Uterus (tissue), 2 donors: Measurements from ENCODE around the gene RTL1.

Experiments
- POLR2A ChIP-seq, 2 donors: fragments of 450-650 bp; IDR thresholded peaks; one replicate each; pipeline ENCODE4 v1.6.1; 2016; ENCODE audit warnings: antibody characterized with exemption in 2 of 2, mild to moderate bottlenecking in 1 of 2, moderate library complexity in 1 of 2
- TF ChIP-seq, protein P1 (sequence below), 4 experiments: fragments of 200-600 bp in 2 of 4; fragments of 450-650 bp in 2 of 4; sonication (generic) in 2 of 4; IDR thresholded peaks; one replicate each; pipeline ENCODE4 v1.5.1; 2016 to 2019; ENCODE audit warnings: antibody characterized with exemption in 4 of 4, mild to moderate bottlenecking in 2 of 4, moderate library complexity in 1 of 4

DNA sequence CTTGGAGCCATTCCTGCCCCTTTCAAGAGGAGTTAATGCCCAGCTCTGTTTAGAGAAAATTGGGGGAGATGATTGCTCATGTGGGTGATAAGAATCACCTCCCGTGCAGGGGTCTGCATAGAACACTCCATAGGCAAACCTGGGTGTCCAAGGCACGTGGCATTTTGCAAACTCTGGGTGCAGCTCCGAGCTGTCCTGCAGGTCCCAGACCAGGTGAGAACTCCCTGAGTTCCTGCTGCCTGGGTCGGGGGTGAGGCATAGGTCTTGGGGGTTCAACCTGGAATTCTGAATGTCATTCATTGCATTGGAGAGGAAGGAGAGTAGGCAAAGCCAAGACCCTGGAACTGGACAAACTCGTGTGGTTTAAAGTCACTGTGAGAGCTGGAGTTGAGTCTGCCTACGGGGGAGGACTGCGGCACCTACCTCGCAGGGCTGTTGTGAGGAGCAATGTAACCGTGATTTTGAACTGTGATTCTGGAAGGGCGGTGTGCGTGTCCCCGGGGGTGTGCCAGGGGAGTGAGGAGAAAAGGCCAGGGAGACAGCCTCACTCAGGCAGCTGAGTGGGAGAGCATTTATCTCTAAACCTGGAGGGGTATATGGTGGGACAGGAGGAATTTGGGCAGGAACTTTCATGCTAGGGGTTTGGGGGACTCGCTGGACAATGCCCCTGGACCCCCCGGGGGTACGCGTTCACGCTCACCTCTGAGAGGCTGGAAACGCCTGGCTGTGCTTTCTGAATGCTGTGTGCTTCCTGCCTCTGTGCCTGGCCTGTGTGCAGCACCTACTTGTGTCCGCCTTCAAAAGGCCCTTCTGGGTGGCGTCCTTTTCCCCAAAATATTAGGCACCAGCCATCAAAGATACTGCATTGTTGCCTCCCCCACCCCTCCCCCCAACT lies 47.2 kb downstream of the RTL1 start:
- TF ChIP-seq, protein P1, sequence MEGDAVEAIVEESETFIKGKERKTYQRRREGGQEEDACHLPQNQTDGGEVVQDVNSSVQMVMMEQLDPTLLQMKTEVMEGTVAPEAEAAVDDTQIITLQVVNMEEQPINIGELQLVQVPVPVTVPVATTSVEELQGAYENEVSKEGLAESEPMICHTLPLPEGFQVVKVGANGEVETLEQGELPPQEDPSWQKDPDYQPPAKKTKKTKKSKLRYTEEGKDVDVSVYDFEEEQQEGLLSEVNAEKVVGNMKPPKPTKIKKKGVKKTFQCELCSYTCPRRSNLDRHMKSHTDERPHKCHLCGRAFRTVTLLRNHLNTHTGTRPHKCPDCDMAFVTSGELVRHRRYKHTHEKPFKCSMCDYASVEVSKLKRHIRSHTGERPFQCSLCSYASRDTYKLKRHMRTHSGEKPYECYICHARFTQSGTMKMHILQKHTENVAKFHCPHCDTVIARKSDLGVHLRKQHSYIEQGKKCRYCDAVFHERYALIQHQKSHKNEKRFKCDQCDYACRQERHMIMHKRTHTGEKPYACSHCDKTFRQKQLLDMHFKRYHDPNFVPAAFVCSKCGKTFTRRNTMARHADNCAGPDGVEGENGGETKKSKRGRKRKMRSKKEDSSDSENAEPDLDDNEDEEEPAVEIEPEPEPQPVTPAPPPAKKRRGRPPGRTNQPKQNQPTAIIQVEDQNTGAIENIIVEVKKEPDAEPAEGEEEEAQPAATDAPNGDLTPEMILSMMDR (IDR thresholded peaks at IDR 0.05), result no peak
- no peak for TF ChIP-seq POLR2A (IDR thresholded peaks at IDR 0.05)
